ENCODE measurements around the gene CENATAC.
"Not testable (repeated sequence)": the region's sequence is repeated elsewhere in the genome, so short reads cannot be mapped to it uniquely, and the experiment has no call there.

The CENATAC gene

GRCh38 chr11:119056421-119056999 is 58.6 kb downstream of the CENATAC start:
- DNase-seq, result peak; percentile 37

GRCh38 chr11:119057000-119057769 is 59.2 kb downstream of the CENATAC start, which contains the start of gene HYOU1:
Gene HYOU1, minus strand, starts transcription at chr11:119057205. Its CDS starts 1,045 bp downstream, at chr11:119056160.
- DNase-seq, result peak; percentile 97

GRCh38 chr11:119059128-119059527 is 61.2 kb downstream of the CENATAC start:
- DNase-seq, result not testable (repeated sequence)

- DNase-seq, result no peak
These were observed 63.3 kb downstream of the CENATAC start for GRCh38 chr11:119061256-119061655.

- DNase-seq, result no peak
These were observed 64.8 kb downstream of the CENATAC start for GRCh38 chr11:119062779-119063178.

- no peak for DNase-seq
These were observed 67.4 kb downstream of the CENATAC start for GRCh38 chr11:119065369-119065768.

Data from NCI-H774 (cell line).